MG63 (cell line): ENCODE data around the gene TSPAN9. TPM values are rescaled to one million over a fixed set of nuclear protein-coding genes. Genes with fewer than 3 reads are reported as not detected.

Experiments
- DNase-seq: peaks from one replicate; pipeline ENCODE4 v3.0.0-alpha.2; 2020
- H3K27me3 ChIP-seq: fragments of 250-450 bp; sonication (Bioruptor Pico); 2 replicates; pipeline ENCODE4 v1.5.1; 2020; ENCODE audit warnings: mild to moderate bottlenecking, moderate library complexity
- H3K36me3 ChIP-seq: fragments of 250-450 bp; sonication (Bioruptor Pico); 2 replicates; pipeline ENCODE4 v1.5.1; 2020; ENCODE audit warnings: mild to moderate bottlenecking, moderate library complexity
- H3K4me3 ChIP-seq: fragments of 250-450 bp; sonication (Bioruptor Pico); 2 replicates; pipeline ENCODE4 v1.5.1; 2020; ENCODE audit warnings: mild to moderate bottlenecking, moderate library complexity
- H3K9me3 ChIP-seq: fragments of 250-450 bp; sonication (Bioruptor Pico); 2 replicates; pipeline ENCODE4 v1.5.1; 2020; ENCODE audit warnings: mild to moderate bottlenecking, moderate library complexity
- total RNA-seq: library from RNA; depleted of rRNA; stranded (reverse); fragments of >200 nt; shearing (Covaris generic); gene quantifications from 2 replicates; pipeline ENCODE4 v1.2.3, GENCODE V29; 2014; ENCODE audit warnings: low replicate concordance; rRNA removed

TSPAN9 gene
- total RNA-seq, 1 experiment from 2014 or later = 25.8 TPM

DNA sequence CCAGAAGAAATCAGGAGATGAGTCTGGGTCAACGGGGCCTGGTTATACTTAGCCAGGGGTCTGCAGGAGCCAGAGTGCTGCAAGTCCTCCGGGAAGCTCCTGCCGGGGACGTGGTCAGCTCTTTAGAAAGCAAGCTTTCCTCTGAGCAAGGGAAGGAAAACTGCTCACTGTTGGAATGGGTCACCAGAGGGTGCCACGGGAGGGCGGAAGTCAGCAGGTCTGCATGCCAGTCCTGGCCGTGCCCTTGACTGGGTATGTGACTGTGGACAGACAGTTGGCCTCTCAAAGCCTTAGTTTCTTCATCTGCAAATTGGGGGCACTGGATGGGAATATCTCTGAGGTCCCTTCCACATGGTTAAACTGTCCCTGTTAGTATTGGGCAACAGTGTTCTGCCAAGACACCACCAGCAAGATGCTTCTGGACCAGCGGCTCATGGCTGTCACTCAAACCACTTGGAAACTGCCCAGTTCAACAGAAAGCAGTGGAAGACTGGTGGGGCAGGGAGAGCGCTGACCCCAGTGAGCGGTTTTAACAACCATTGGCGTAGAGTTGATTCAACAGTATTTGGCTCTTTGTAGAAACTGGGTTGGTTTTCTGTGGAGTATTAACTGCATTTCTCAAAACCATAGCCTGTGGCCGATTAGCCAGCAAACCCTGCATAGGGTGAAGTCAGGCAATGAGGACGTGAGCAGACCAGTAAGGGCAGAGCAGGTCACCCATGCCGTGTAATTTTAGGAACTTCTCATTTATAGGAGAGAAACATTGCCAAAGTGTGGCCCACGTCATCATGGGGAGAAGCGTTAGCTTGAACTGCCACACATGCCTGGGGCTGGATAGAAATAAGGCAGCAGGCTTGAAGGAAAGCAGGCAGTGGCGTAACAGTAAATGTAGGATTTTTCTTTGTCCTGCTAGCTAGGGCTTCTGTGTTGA, 249.9 kb downstream of the TSPAN9 start:
- no peaks in the 10 kb centered on the region for H3K9me3 ChIP-seq
- DNase-seq = no peak
- H3K4me3 ChIP-seq = no peak overlapping the region
- H3K36me3 ChIP-seq = no peaks in the 10 kb centered on the region
- H3K27me3 ChIP-seq = no peaks in the 10 kb centered on the region

DNA sequence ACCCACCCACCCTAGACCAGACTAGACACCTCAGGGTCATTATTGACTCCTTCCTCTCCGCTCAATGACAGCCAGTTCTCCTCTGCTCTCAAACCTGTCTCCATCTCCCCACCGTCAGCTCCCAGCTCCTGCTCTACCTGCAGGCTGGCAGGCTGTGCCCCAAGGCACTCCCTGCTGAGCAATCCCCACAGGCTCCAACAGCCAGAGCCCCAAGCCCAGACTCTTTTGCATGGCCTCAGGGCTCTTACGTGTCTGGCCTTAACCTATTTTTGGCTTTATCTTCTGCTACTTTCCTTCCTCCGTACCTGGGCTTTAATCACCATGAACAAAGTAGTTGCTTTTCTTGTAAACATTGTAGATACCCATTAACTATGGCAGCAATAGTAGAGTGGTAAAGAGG, 250.9 kb downstream of the TSPAN9 start:
- Histone ChIP-seq H3K27me3 (no peaks in the 10 kb centered on the region), H3K9me3 (no peaks in the 10 kb centered on the region), H3K4me3 (no peak overlapping the region), H3K36me3 (no peaks in the 10 kb centered on the region)
- DNase-seq = no peak

DNA sequence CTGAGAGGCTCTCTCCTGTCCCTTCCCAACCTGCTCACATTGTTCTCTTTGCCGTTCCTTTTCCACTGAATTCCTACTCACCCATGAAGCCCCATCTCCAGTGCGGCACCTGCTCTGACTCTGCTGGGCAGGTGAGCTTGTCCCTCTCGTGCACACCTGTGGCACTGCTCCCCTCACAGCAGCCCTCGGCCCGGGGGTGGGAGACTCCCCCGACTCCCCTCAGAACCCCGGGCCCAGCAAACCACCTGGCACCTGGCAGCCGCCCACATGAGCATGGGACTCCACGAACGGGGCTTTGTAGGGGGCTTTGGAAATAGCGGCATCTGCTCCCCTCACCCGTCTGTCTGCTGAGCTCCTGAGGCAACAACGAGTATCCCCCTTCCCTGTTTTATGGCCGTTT, 251.4 kb downstream of the TSPAN9 start:
- no peaks in the 10 kb centered on the region for H3K27me3 ChIP-seq
- no peaks in the 10 kb centered on the region for H3K9me3 ChIP-seq
- H3K4me3 ChIP-seq = no peak overlapping the region
- DNase-seq = no peak
- H3K36me3 ChIP-seq = no peaks in the 10 kb centered on the region

DNA sequence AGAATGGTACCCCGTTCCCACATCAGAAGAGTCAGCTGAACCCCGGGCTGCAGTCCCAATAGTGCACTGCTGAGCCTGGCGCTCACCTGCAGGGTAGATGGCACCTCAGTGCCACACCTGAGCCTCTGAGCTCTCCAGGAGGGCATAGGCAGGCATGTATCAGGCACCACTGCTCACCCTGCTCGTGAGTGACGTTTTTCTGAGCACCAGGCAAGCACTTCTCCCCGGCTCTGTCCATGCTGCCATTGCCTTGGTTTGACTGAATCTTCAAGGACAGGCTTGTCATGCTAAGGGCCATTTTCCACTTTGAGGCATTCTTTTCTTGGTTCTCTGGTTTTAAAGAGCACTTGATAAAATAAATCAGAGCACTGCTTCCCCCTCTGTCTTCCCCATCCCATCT, 252.2 kb downstream of the TSPAN9 start:
- Histone ChIP-seq H3K4me3 (no peak overlapping the region), H3K36me3 (no peaks in the 10 kb centered on the region), H3K9me3 (no peaks in the 10 kb centered on the region), H3K27me3 (no peaks in the 10 kb centered on the region)
- no peak for DNase-seq

DNA sequence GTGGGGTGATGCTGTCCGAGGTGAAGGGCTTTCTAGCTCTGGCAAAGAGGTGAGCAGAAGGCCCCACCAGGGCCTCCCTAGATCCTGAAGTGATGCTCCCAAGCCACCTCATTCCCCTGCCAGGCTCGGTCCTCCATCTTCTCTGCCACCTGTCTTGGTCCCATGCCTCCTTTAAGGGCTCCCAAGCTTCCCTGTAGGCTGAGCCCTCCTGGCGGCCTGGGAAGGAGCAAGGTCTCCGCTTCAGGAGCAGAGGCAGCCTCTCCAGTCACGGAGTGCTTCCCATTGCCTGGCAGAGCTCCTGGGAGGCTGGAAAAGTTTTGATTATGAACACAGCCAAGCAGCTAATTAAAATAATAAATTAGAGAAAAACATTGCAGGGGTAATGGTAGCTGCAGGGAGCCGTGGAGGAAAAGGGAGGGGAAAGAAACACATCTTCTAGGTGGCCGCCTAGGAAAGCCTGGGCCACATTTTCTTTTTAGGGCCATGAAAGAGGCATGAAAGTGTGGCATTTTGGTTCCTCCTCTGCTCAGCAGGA, 253.9 kb downstream of the TSPAN9 start:
- Histone ChIP-seq H3K9me3 (no peaks in the 10 kb centered on the region), H3K4me3 (no peak overlapping the region), H3K27me3 (no peaks in the 10 kb centered on the region), H3K36me3 (no peaks in the 10 kb centered on the region)
- no peak for DNase-seq

DNA sequence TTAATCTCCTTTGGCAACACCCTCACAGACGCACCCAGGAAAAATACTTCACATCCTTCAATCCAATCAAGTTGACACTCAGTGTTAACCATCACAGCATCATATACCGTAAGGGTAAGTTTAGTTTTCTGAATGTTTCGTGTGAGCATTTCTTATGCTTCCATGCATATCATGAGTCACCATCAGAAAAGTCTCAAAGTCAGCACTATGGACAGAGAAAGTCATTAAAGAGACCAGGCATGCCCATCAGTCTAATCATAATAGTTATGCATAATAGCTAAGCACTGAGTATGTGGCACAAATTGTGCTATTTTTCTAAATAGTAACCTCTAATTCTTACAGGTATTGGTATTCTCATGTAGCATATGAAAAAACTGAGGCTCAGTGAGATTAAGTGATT, 255.0 kb downstream of the TSPAN9 start:
- H3K4me3 ChIP-seq = no peak overlapping the region
- no peaks in the 10 kb centered on the region for H3K27me3 ChIP-seq
- no peak for DNase-seq
- no peaks in the 10 kb centered on the region for H3K9me3 ChIP-seq
- H3K36me3 ChIP-seq = no peaks in the 10 kb centered on the region

DNA sequence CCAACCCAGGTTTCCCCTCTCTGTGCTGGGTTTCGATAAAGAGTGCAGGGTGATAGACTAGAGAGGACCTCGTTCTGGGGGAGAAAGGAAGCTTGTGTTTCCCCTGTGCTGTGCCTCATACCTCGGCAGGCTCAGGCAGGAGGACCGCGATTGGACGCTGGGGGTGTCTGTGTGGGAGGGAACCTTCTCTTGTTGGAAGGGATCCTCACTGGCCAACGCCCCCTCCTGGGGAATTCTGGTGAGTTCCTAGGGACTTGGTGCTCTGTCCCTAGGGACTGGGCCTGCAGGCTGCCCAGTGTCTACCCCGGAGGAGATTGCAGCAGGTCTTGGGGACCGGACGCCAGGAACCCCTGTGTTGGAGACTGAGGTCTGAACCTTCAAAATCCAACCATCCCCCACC, 256.4 kb downstream of the TSPAN9 start:
- Histone ChIP-seq H3K27me3 (no peaks in the 10 kb centered on the region), H3K36me3 (no peaks in the 10 kb centered on the region), H3K9me3 (no peaks in the 10 kb centered on the region), H3K4me3 (no peak overlapping the region)
- DNase-seq = no peak

DNA sequence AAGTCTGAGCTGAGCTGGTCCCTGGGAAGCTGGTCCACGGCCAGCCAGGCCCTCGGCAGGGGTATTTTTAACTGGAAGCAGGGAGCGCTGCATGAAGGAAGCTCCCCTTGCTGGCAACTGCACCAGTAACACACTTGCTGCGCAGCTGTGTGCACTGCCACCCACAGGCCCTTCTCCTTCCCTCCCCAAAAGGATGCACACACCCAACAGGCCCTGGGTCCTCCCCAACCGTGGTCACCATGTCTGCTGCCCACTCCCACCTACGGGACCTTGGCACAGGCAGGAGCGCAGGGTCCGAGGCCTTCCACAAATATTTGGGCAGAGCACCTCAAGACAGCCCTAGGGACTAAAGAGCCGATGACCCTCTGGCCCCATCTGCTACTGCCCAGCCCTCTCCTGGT, 256.8 kb downstream of the TSPAN9 start:
- H3K27me3 ChIP-seq = no peaks in the 10 kb centered on the region
- DNase-seq = no peak

DNA sequence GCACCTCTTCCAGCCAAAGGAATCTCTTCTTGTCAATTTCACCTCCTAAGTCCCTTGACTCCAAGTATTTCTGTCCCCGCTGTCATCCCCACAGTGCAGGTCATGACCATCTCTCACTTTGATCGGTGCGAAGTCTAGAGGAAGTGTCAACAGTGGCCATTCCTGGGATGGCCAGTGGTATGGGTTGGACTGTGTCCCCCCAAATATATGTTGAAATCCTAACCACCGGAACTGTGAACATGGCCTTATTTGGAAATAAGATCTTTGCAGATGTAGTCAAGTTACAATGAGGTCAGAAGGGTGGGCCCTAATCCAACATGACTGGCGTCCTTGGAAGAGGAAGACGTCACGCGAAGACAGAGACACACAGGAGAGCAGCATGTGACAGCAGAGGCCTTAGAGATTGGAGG, 257.9 kb downstream of the TSPAN9 start:
- H3K4me3 ChIP-seq = no peak overlapping the region
- no peak for DNase-seq

More for the DNA sequence above, 256.8 kb downstream of the TSPAN9 start:
- H3K9me3 ChIP-seq = no peaks in the 10 kb centered on the region
- no peaks in the 10 kb centered on the region for H3K36me3 ChIP-seq
- no peak overlapping the region for H3K4me3 ChIP-seq

More for the DNA sequence above, 257.9 kb downstream of the TSPAN9 start:
- Histone ChIP-seq H3K27me3 (no peaks in the 10 kb centered on the region), H3K9me3 (no peaks in the 10 kb centered on the region), H3K36me3 (no peaks in the 10 kb centered on the region)

Other genes with a start within 250 kb of the TSPAN9 start
- not detected in 2 replicates for gene NRIP2, start 242.3 kb upstream of the TSPAN9 start, total RNA-seq
- not detected in 2 replicates for gene TEX52, start 220.3 kb upstream of the TSPAN9 start, total RNA-seq
- gene FOXM1, start 200.2 kb upstream of the TSPAN9 start, total RNA-seq = 24.5 and 30.9 TPM in 2 replicates
- gene RHNO1, start 200.2 kb upstream of the TSPAN9 start, total RNA-seq = 51.2 and 52.8 TPM in 2 replicates
- gene TULP3, start 186.5 kb upstream of the TSPAN9 start, total RNA-seq = 20.3 and 21.1 TPM in 2 replicates
- 3.3 and 30.8 TPM in 2 replicates for gene TEAD4, start 118.0 kb upstream of the TSPAN9 start, total RNA-seq